GM19467 (cell line): Measurements from ENCODE around the gene GNS.
"Not testable (repeated sequence)": the region's sequence is repeated elsewhere in the genome, so short reads cannot be mapped to it uniquely, and the experiment has no call there.

ENCODE experiments used
- ATAC-seq: cut with Tn5 transposase; IDR thresholded peaks from one replicate; pipeline ENCODE4 v1.9.1; 2021; ENCODE audit warnings: mild to moderate bottlenecking, moderate library complexity; ENCODE audit not compliant: unreplicated experiment

The GNS gene

GRCh38 chr12:64700532-64700931 lies 58.7 kb downstream of the GNS start:
- ATAC-seq: no peak

GRCh38 chr12:64699504-64700115 lies 59.6 kb downstream of the GNS start:
- no peak for ATAC-seq

- no peak for ATAC-seq
Measured at GRCh38 chr12:64696080-64696741, 63.0 kb downstream of the GNS start.

- ATAC-seq: no peak
Measured at GRCh38 chr12:64695550-64695949, 63.7 kb downstream of the GNS start.

- no peak for ATAC-seq
Measured at GRCh38 chr12:64694130-64695040, 64.8 kb downstream of the GNS start.

GRCh38 chr12:64691795-64692583 lies 67.2 kb downstream of the GNS start:
- ATAC-seq: no peak

- ATAC-seq: no peak
Measured at GRCh38 chr12:64691227-64691794, 67.9 kb downstream of the GNS start.

- not testable (repeated sequence) for ATAC-seq
Measured at GRCh38 chr12:64690236-64690635, 69.0 kb downstream of the GNS start.

- ATAC-seq: no peak
Measured at GRCh38 chr12:64688715-64689114, 70.5 kb downstream of the GNS start.

GRCh38 chr12:64688219-64688618 lies 71.0 kb downstream of the GNS start:
- no peak for ATAC-seq

GRCh38 chr12:64687816-64688215 lies 71.4 kb downstream of the GNS start:
- ATAC-seq: no peak

GRCh38 chr12:64685605-64686004 lies 73.6 kb downstream of the GNS start:
- ATAC-seq: no peak

- ATAC-seq: no peak
Measured at GRCh38 chr12:64685050-64685449, 74.2 kb downstream of the GNS start.

- ATAC-seq: no peak
Measured at GRCh38 chr12:64683816-64684543, 75.2 kb downstream of the GNS start.

GRCh38 chr12:64682572-64683277 lies 76.5 kb downstream of the GNS start:
- no peak for ATAC-seq

- ATAC-seq: no peak
Measured at GRCh38 chr12:64681200-64682052, 77.8 kb downstream of the GNS start.

GRCh38 chr12:64680235-64680634 lies 79.0 kb downstream of the GNS start:
- no peak for ATAC-seq

GRCh38 chr12:64679487-64680001 lies 79.7 kb downstream of the GNS start:
- no peak for ATAC-seq
